Heart right ventricle (tissue), 16 donors: ENCODE data around the gene M1AP. TPM values are rescaled to one million over a fixed set of nuclear protein-coding genes. Genes with fewer than 3 reads are reported as not detected.

Experiments
- ATAC-seq, 8 donors: fragments of 200-7000 bp; cut with Tn5 transposase; one replicate each; pipeline ENCODE4 v1.9.1; 2020; ENCODE audit warnings: mild to moderate bottlenecking in 8 of 8, moderate library complexity in 8 of 8, moderate number of reproducible peaks in 1 of 8
- DNase-seq, 2 donors: peaks; one replicate each; pipeline ENCODE4 v3.0.0-alpha.2; 2020
- H3K27ac ChIP-seq, 10 donors: fragments of 200-600 bp; sonication (generic) in 2 of 10; one replicate each; pipeline versions ENCODE4 v1.5.0 to v1.8.0; 2020 to 2022; ENCODE audit warnings: mild to moderate bottlenecking in 3 of 10
- H3K27me3 ChIP-seq, 7 donors: fragments of 200-600 bp; one replicate each; pipeline ENCODE4 v1.8.0; 2021 to 2022; ENCODE audit warnings: mild to moderate bottlenecking in 2 of 7
- H3K36me3 ChIP-seq, 9 donors: fragments of 200-600 bp; sonication (generic) in 1 of 9; one replicate each; pipeline versions ENCODE4 v1.5.0 to v1.8.0; 2020 to 2022; ENCODE audit warnings: mild to moderate bottlenecking in 2 of 9
- H3K4me1 ChIP-seq, 9 donors: fragments of 200-600 bp; sonication (generic) in 1 of 9; one replicate each; pipeline versions ENCODE4 v1.5.0 to v1.8.0; 2020 to 2022; ENCODE audit warnings: mild to moderate bottlenecking in 4 of 9
- H3K4me3 ChIP-seq, 10 donors: fragments of 200-600 bp; sonication (generic) in 2 of 10; one replicate each; pipeline versions ENCODE4 v1.5.0 to v1.8.0; 2020 to 2022; ENCODE audit warnings: mild to moderate bottlenecking in 7 of 10, moderate library complexity in 2 of 10
- H3K9me3 ChIP-seq, 11 donors: fragments of 200-600 bp in 10 of 11; sonication (generic) in 2 of 11; one replicate each; pipeline versions ENCODE4 v1.5.0 to v1.8.0; 2013 to 2022; ENCODE audit warnings: mild to moderate bottlenecking in 2 of 11, control low read depth in 1 of 11, moderate library complexity in 1 of 11
- CTCF ChIP-seq, 9 donors: fragments of 200-600 bp; sonication (generic) in 2 of 9; IDR thresholded peaks; one replicate each; pipeline versions ENCODE4 v1.5.0 to v1.8.0; 2021 to 2022; ENCODE audit warnings: antibody characterized with exemption in 9 of 9, mild to moderate bottlenecking in 5 of 9, moderate library complexity in 1 of 9
- WGBS, 2 donors: extraction: QIAGEN DNeasy Blood & Tissue Kit; methylation state at CpG; one replicate each; pipeline ENCODE4 v1.1.7; 2013; ENCODE audit warnings: inconsistent platforms in 1 of 2; 5-methylcytosine and 5-hydroxymethylcytosine counted together
- intact Hi-C, 10 donors: fragments of 100-400 bp; cut with DNase I; formaldehyde crosslinking; loops; one replicate each; pipeline versions ENCODE4 v1.11.1 to v1.14.2; 2022
- polyA plus RNA-seq, 2 donors: library from polyadenylated mRNA; stranded (reverse); fragments of 200-250 nt; gene quantifications; one replicate each; pipeline ENCODE4 v1.2.3, GENCODE V29; 2013
- total RNA-seq, 10 donors: library from RNA; stranded (reverse); fragmentation: NEBNext Ultra II Directional in 3 of 10; extraction: Animal tissue kit (Norgen Biotek cat#: 25700) in 3 of 10; gene quantifications; one replicate each; pipeline versions ENCODE4 v1.2.1 to v1.2.4, GENCODE V29; 2021 to 2023
- donor health status: Arrhythmogenic right ventricular cardiomyopathy.
- donor health status: ischemic (EF 13 %, LVEDD 7.1; RV severe dilation, severe dysfunction).
- donor health status: healthy with polysubstance abuse.
- donor health status: DM: no; HTN: yes; CAD: no.
- donor health status: DM: no; HTN: no; CAD: no.
- donor health status: ischemic (EF 25% LVEDD 6.9; RV normal size, moderate dysfunction).
- donor health status: ischemic (EF 25% LVEDD 5.7; RV mildly dilated, moderate dysfunction).
- donor health status: healthy.
- donor health status: DM: yes; HTN: yes; CAD: no.
- donor health status: Ischemic cardiomyopathy.
- donor health status: ischemic (EF 35%, LVEDD 5.7; RV mildly dilated, moderate dysfunction).
- donor health status: nonischemic (EF 11% LVEDD 7.7; RV severe dilation, severe dysfunction).
- donor health status: DM: yes; HTN: yes; CAD: no.
- donor health status: PGD.
- donor health status: ischemic (EF 29% LVEDD 5.4; RV normal size, mild dysfunction).
- donor health status: nonischemic (EF 23%, LVEDD 6.1; RV moderate dilation, normal function).

Gene M1AP
- total and polyA plus RNA-seq, 12 donors, result 0.03 to 0.44 (median 0.18) TPM; not detected in 7

- WGBS, 2 donors, result 67 to 78% methylated on average over 7 of the region's 7 CpGs
- TF ChIP-seq CTCF (IDR thresholded peaks at IDR 0.05), result no peak
- H3K27me3 ChIP-seq, result peaks cover 0 to 26% (median 8%) of the 10 kb centered on the region in 7 donors
- DNase-seq (no peak), ATAC-seq (no peak)
- H3K36me3 ChIP-seq, result peaks cover 0 to 11% (median 0%) of the 10 kb centered on the region in 9 donors
- peaks cover 6 to 25% (median 11%) of the 10 kb centered on the region in 9 donors for H3K4me1 ChIP-seq
- H3K27ac ChIP-seq, result no peak overlapping the region
- intact Hi-C loops, result no loop called here
- no peaks in the 10 kb centered on the region for H3K9me3 ChIP-seq
- H3K4me3 ChIP-seq, result no peak overlapping the region
Observed at GRCh38 chr2:74558284-74559230, 89.6 kb downstream of the M1AP start.

GRCh38 chr2:74556831-74557370 is 91.2 kb downstream of the M1AP start:
- no peak overlapping the region for H3K27ac ChIP-seq
- H3K4me1 ChIP-seq, result peaks cover 6 to 33% (median 11%) of the 10 kb centered on the region in 9 donors
- no peak for DNase-seq
- H3K4me3 ChIP-seq, result no peak overlapping the region
- intact Hi-C loops, result no loop called here
- no peak for TF ChIP-seq CTCF (IDR thresholded peaks at IDR 0.05)
- 91 to 93% methylated on average over 6 of the region's 6 CpGs for WGBS, 2 donors
- H3K27me3 ChIP-seq, result peaks cover 0 to 20% (median 0%) of the 10 kb centered on the region in 7 donors
- peaks cover 0 to 11% (median 0%) of the 10 kb centered on the region in 9 donors for H3K36me3 ChIP-seq
- H3K9me3 ChIP-seq, result no peaks in the 10 kb centered on the region
- no peak for ATAC-seq

GRCh38 chr2:74556159-74556558 is 92.0 kb downstream of the M1AP start:
- Histone ChIP-seq H3K27ac (peak overlapping the region in 4 of 10 donors; percentile 9 to 91 (median 90)), H3K27me3 (peaks cover 0 to 20% (median 0%) of the 10 kb centered on the region in 7 donors), H3K9me3 (no peaks in the 10 kb centered on the region), H3K36me3 (peaks cover 0 to 11% (median 0%) of the 10 kb centered on the region in 9 donors), H3K4me1 (peaks cover 6 to 33% (median 11%) of the 10 kb centered on the region in 9 donors), H3K4me3 (peak overlapping the region in 3 of 10 donors; percentile 75 to 81 (median 79))
- 82 to 86% methylated on average over 14 of the region's 14 CpGs for WGBS, 2 donors
- intact Hi-C loops, result no loop called here
- no peak for TF ChIP-seq CTCF (IDR thresholded peaks at IDR 0.05)
- DNase-seq (no peak), ATAC-seq (no peak)

- no peak for ATAC-seq
- Histone ChIP-seq H3K9me3 (no peaks in the 10 kb centered on the region), H3K36me3 (peaks cover 0 to 11% (median 0%) of the 10 kb centered on the region in 9 donors), H3K4me3 (peak overlapping the region; percentile 40 to 83 (median 76)), H3K27ac (peak overlapping the region in 8 of 10 donors; percentile 81 to 91 (median 90)), H3K4me1 (peaks cover 6 to 33% (median 11%) of the 10 kb centered on the region in 9 donors), H3K27me3 (peaks cover 0 to 20% (median 0%) of the 10 kb centered on the region in 7 donors)
- 68 to 76% methylated on average over 17 of the region's 17 CpGs for WGBS, 2 donors
- no peak for TF ChIP-seq CTCF (IDR thresholded peaks at IDR 0.05)
- intact Hi-C loops, result loop anchor here in 1 of 10 donors (2.0 kb wide), 1 partner anchor 27 kb away; the partner anchor contains the start of genes AUP1 and HTRA2
- peak in 1 of 2 donors; percentile 27 for DNase-seq
Observed at GRCh38 chr2:74555610-74556103, 92.5 kb downstream of the M1AP start.
